A204.1 (cell line): ENCODE data around the gene HMGN4.
"Not testable (repeated sequence)": the region's sequence is repeated elsewhere in the genome, so short reads cannot be mapped to it uniquely, and the experiment has no call there.

ENCODE experiments used
- FAIRE-seq: peaks from 2 replicates; lab custom pipeline; 2012; peaks lifted over from hg19 to GRCh38; lab: Jason Lieb, UNC

The HMGN4 gene

DNA sequence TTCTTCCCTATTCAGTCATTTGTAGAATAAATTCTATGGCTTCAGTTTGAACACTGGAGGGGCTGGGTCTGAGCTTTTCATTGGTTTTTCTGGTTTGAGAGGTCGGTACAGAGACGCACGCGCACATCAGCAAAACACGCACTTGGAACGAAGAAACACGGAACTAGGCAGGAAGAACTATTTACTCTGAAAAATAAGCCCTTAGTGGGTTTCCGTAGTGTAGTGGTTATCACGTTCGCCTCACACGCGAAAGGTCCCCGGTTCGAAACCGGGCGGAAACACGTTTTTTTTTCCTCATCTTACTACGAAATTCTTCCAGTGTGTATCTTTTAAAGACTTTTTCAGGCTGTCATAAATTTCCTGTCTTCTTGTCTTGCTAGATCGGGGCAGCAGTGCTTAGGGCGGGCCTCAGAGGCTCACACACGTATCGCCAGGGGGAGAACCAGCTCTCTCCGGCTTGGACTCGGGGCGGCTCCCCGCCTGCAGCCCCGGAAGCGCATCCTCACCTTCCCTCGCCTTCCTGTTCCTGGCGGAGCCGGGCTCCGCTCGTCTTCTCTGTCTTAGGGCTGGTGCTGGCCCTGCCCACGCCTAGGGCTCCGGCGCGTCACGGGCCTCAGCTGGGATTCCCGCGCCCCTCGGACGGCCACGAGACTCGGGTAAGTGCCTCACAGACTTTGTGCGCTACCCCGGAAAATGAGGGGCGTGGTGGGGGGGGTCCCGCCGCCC lies at the start of gene HMGN4:
Gene HMGN4 (plus strand): TSS at position 521 of the 726 bp plus-strand sequence. CDS start 6,841 bp downstream, outside the sequence.
- FAIRE-seq = no peak

DNA sequence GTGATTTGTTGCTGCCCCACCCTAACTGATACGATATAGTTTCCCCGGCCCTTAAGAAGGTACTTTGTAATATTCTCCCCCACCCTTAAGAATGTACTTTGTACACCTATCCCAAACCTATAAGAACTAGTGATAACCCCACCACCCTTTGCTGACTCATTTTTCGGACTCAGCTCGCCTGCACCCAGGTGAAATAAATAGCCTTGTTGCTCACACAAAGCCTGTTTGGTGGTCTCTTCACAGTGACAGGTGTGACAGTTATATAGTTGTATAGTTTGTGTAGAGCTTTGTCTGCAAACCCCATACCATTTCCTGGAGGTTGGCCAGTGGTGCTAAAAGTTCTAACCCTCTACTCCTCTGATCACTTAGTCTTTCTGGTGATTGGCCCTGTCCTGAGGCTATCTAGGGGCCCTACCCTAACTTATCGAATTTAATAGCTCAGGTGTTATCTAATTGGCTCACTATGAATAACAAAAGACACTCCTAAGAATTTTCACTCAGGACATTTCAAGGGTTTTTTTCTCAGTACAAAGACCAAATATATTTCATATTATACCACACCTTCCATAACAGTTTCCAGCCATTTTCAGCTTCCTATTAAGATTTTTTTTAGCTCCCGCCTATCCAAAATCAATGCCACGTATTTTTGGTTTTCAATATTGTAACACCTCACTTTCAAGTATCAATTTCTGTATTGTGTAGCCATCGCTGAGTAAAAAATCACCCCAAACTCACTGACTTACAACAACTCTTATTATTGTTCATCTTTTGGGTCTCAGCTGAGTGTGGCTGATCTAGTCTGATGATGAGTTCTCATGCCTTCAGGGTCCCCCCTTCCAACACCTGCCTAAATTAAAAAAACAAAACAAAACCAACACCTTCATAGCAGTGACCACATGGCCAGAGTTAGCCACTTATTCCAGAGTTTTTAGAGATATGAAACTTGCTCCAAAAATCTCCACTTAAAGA lies 47.9 kb upstream of the HMGN4 start:
- no peak for FAIRE-seq

DNA sequence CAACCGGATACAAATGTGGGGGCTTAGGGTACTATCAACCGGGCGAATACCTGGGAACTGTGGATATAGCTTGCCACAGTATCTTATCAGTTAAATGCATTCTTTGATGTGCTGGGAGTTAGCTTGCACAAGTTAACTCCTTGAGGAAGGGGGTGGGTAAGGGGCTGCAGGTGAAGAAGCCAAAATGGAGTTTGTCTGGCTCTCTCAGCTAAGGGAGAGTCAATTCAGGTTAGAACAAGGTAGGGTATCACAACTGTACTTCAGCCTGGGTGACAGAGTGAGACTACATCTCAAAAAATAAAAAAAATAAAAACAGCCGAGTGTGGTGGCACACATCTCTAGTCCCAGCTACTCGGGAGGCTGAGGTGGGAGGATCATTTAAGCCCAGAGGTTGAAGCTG lies 46.6 kb upstream of the HMGN4 start:
- FAIRE-seq = no peak

DNA sequence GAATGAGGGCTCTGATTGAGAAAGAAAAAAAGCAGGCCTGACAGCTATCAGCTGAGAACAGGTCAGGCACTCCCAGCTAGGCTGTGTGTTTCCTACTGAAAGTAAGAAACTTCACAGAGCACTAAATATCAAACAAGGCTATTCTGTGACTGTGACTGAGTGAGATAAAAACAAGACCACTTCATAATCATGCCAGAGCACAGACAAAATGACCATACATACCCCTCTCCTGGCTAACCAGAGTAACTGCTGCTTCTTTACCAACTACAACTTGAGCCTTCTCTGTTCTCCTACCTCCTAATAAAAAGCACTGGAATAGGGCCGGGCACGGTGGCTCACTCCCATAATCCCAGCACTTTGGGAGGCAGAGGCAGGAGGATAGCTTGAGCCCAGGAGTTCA lies 44.9 kb upstream of the HMGN4 start:
- peak; percentile 61 for FAIRE-seq

GRCh38 chr6:26494117-26494516 lies 44.0 kb upstream of the HMGN4 start:
- no peak for FAIRE-seq

DNA sequence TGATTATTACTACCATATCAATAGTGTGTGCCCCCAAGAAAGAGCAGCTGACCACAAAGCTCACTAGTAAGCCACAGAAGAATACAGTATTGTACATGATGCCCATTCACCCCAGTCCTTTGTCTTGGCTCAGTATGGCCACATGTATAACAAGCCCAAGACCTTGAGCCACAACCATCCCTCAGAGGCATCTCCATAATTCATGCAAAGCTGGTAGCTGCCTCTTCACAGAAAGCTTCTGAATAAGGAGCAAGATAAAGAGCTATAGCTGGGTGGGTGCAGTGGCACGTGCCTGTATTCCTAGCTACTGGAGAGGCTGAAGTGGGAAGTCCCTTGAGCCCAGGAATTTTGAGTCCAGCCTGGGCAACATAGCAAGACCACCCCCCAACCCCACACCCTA lies 42.9 kb upstream of the HMGN4 start:
- no peak for FAIRE-seq

GRCh38 chr6:26497610-26498009 lies 40.6 kb upstream of the HMGN4 start:
- no peak for FAIRE-seq

- FAIRE-seq = no peak
Observed at GRCh38 chr6:26500102-26500501, 38.1 kb upstream of the HMGN4 start, which contains the start of gene BTN1A1. BTN1A1 (plus strand) TSS chr6:26500303; CDS start chr6:26501287, 984 bp downstream.

DNA sequence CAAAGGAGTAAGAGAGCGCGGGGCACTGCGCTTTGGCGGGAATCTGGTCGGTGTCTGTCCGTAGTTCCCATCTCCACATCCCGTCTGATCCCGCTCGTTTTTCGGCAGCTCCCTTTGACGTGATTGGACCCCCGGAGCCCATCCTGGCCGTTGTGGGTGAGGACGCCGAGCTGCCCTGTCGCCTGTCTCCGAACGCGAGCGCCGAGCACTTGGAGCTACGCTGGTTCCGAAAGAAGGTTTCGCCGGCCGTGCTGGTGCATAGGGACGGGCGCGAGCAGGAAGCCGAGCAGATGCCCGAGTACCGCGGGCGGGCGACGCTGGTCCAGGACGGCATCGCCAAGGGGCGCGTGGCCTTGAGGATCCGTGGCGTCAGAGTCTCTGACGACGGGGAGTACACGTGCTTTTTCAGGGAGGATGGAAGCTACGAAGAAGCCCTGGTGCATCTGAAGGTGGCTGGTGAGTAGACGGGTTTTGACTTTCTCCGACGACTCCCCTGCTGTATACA lies 36.6 kb upstream of the HMGN4 start:
- no peak for FAIRE-seq

DNA sequence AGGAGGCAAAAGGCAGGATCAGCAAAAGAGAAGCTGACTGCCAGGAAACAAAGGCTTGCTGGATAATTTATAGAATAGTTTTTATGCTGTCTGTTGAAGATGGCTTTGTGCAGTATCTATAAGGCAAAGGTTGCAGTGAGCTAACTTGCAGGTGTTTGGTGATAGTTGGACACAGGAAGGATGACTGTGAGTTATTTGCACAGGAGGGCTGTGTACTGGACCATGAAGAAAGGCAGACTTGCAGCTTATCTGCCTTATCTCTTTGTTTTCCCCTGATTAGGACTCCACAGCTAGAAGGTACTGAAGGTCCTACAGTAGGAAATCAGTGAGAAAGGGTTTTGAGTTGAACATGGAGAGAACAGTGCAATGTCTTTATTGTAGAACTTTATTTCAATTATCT lies 36.0 kb upstream of the HMGN4 start:
- FAIRE-seq = no peak

GRCh38 chr6:26502626-26503025 lies 35.5 kb upstream of the HMGN4 start:
- no peak for FAIRE-seq

GRCh38 chr6:26507658-26508057 lies 30.5 kb upstream of the HMGN4 start:
- FAIRE-seq = no peak

DNA sequence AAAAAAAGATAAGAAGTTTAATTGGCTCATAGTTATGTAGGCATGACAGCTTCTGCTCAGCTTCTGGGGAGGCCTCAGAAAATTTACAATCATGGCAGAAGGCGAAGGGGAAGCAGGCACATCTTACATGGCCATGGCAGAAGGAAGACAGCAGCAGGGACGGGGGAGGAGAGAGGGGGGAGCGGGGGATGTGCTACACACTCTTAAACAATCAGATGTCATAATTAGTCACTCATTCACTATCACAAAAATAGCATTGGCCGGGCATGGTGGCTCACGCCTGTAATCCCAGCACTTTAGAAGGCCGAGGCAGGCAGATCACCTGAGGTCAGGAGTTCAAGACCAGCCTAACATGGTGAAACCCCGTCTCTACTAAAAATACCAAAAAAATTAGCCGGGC lies 27.1 kb upstream of the HMGN4 start:
- FAIRE-seq = not testable (repeated sequence)

GRCh38 chr6:26514984-26515383 lies 23.2 kb upstream of the HMGN4 start:
- no peak for FAIRE-seq

- no peak for FAIRE-seq
Observed at GRCh38 chr6:26516481-26517427, 21.4 kb upstream of the HMGN4 start.

GRCh38 chr6:26519359-26519758 lies 18.8 kb upstream of the HMGN4 start:
- FAIRE-seq = no peak

GRCh38 chr6:26520237-26520849 lies 17.8 kb upstream of the HMGN4 start:
- FAIRE-seq = no peak

GRCh38 chr6:26520850-26521599 lies 17.1 kb upstream of the HMGN4 start:
- no peak for FAIRE-seq

- no peak for FAIRE-seq
Observed at GRCh38 chr6:26521600-26522391, 16.4 kb upstream of the HMGN4 start.
